ENCODE data around the gene RPS10.
"Not testable (repeated sequence)": the region's sequence is repeated elsewhere in the genome, so short reads cannot be mapped to it uniquely, and the experiment has no call there.

RPS10 gene

DNA sequence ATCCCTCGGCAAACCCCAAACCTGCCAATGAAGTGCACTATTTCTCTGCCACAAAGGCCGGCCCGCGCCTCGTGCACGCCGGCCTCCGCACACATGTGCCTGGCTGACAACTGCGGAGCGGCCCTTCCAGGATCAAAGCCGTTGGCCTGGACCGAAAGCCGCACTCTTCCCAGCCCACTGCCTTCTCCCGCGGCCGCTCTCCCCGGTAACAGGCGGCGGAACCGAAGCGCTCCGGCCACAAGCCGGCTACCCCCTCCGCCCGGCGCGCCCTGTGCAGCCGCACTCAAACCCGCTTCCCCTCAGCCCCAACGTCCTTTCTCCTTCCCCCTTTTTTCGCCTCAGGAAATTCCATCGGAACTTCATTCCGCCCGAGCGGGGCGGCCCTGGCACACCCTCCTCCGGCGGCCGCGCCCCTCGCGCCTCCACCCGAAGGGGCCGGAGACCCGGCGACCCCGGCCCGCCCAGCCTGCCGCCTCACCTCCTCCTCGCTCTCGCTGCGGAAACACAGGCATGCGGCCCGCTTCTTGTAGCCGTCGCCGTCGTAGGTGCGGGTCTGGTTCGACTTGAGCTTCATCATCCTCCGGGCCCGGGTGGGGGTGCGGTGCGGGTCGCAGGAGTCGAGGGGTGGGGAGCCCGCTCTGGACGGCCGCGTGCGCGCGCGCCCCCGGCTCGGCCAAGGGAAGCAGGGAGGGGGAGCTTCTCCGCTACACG is 33.9 kb downstream of the RPS10 start:
- DNase-seq, result no peak

DNA sequence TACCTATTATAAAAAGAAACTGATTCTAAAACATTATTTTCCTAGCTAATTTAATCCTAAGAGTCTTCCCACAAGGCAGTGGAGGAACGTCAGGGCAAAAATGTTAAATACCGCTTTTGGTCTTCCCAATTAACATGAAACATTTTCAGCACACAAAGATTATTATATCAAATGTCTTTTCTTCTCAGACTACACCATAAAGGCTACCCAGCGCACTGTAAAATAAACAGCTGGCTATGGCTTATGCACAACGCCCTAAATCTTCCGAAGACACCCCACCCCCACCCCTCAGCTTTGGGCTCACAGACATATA is 34.4 kb downstream of the RPS10 start:
- DNase-seq, result no peak

DNA sequence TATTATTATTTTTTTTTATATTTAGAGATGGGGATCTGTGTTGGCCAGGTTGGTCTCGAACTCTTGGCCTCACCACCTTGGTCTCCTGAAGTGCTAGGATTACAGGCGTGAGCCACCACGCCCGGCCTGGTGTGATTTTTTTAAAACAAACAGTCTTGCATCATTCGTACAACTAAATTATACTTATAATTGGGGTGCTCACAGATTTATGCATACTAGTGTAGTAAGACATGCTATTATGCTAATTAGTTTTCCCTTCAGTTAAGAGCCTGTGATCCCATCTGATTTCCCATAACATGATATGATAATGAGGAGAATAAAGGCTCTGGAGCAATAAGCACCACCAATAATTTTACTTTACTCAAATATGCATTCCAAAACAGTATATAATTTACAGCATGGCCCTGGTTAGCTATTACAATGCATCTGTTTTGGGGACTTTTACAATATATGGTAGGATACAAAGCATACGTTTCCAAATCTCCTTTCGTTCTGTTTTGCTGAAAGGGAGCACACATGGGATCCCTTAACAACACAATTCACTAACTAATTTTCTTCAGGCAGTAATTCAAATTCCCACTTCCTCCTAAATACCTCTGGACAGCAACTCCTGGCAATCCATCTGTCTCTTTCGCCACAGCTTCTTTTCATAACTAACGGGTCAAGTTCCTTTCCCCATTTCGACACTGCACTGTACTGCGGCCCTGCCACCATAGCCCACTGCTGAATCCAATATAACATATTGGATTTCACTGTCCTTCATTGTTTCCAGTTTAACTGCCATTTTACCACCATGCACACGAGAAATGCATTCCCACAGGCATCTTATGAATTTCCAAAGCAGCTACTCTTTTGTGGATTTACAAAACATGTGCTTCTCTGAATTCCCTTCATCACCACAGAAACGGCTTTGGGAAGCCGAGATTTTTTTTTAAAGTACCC is 35.1 kb downstream of the RPS10 start:
- no peak for DNase-seq

DNA sequence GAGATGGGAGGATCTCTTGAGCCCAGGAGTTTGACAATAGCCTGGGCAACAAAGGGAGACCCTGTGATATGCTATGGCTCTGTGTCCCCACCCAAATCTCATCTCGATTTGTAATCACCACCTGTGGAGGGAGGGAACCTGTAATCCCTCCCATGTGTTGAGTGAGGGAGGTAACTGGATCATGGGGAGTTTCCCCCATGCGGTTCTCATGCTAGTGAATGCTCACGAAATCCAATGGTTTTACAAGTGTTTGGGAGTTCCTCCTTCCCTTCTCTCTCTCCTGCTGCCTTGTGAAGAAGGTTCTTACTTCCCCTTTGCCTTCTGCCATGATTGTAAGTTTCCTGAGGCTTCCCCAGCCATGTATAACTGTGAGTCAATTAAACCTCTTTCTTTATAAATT is 36.8 kb downstream of the RPS10 start:
- no peak for DNase-seq

DNA sequence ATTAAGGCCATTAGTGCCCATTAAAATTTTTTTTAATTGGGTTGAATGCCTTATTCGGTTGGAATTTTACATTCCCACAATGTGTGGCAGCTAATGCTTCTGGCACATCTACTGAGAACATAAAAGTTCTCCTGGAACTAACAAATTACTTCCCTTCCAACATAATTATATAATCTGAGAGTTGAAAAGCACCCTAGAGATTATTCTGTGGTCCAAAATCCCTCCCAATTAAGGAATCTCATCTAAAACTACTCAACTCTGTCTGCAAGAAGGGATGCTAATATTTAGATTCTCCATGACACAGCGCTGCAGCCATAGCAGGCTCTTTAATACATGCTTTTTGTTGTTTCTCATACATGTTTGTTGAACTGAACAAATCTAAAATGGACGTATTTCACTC is 37.4 kb downstream of the RPS10 start:
- no peak for DNase-seq

DNA sequence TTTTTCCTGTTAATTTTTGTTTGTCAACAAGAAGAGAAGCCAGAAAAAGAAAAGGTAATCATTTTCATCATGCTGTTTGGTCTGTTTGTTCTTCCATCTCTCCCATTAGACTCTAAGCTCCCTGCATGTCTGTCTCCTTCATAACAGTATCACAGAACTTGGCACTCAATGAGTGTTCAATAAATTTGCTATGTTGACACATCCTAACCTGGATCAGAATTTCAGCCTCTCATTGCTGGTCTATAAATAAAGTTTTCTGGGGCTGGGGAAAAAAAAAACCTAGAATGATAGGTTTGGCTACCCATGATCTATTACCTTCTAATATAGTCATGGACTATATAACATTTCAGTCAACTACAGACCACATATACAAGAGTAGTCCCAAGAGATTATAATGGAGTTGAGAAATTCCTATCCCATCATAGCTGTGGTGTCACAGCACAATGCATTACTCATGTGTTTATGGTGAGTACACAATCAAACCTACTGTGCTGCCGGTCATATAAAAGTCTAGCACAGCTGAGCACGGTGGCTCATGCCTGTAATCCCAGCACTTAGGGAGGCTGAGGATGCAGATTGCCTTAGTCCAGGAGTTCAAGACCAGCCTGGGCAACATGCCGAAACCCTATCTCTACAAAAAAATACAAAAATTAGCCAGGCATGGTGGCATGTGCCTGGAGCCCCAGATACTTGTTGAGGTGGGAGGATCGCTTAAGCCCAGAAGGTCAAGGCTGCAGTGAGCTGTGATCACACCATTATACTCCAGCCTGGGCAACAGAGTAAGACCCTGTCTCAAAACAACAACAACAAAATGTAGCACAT is 39.3 kb downstream of the RPS10 start:
- no peak for DNase-seq

DNA sequence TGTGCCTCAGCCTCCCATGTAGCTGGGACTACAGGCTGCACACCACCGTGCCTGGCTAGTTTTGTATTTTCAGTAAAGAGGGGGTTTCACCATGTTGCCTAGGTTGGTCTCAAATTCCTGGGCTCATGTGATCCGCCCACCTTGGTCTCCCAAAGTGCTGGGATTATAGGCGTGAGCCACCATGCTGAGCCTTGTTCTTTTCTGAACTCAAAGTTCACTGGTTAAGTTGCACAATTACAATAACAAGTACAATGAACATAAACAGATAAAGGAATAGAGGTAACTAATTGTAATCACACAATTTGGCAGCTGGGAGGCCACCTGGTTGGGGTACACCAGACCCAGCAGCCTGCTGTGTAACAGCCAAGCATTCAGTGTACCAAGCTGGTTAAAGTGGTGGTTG is 40.1 kb downstream of the RPS10 start:
- no peak for DNase-seq

DNA sequence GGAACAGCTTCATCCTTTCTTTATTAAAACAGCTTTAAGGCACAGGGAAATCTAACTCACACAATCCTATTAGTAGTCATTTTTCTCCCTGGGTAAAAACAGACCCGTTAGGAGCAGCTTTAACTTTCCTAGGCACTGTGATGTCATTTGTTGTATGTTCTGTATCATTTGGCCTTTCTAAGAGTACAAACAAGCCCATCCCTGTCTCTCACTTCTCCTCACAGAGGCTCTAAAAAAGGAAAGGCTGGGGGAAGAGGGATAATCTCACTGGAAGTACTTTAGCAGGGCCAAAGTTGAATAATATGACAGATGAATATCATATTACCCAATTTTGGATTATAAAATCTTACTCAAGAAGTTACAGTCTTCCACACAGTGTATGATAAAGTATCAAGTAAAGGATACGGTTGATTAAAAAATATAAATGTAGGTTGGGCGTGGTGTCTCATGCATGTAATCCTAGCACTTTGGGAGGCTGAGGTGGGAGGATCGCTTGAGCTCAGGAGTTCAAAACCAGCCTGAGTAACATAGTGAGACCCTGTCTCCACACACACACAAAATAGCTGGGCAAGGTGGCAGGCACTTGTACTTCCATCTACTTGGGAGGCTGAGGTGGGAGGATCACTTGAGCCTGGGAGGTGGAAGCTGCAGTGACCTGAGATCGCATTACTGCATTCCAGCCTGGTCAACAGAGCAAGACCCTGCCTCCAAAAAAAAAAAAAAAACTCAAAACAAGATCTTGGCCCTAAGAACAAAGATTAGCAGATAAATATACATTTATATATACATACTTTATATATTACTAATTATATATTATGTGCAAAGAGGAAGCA is 41.3 kb downstream of the RPS10 start:
- DNase-seq, result no peak

DNA sequence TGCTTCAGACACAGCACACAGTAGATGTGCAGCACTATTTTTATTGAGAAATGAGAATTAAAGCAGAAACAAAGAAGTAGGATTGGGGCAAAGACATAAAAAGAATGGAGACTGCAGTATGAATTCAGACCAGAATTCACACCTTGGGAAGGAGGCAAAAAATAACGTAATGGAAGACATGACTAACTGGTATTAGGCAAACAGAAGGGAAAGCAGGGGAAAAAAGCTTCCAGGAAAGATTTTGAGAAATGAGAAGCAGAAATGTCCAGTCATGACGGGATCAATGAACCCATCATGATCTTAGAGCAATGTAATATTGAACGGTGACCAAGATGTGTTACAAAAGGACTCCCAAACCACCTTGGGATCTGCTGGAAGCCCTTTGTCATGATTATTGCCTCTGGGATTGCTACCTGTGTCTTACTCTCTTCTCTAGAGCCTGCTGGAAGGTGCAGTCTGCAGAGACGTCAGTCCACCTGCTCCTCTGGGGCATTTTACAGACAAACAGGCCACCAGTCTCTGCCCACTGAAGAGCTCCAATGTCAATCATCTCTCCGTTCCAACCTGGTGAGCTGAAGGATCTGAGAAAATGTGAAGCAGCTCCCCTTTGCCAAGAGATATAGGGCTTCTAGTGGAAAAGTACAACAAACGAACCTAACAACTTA is 42.1 kb downstream of the RPS10 start:
- no peak for DNase-seq

DNA sequence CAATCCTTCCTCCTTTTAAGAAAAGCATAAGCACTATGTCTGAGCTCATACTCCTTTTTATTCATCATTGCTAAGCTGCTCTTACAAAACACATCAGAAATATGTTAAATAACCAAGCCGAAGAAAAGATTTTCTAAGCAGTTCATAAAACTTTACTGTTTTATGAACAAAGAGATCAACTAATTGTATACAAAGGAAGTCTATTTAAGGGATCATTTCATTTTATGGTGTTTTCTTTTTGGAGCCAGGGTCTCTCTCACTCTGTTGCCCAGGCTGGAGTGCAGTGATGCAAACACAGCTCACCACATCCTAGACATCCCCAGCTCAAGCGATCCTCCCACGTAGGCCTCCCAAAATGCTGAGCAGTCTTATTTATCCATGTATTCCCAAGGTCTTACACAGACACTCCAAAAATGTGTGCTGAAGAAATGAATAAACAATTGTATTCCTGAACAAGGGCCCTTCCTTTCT is 42.7 kb downstream of the RPS10 start:
- DNase-seq, result no peak

DNA sequence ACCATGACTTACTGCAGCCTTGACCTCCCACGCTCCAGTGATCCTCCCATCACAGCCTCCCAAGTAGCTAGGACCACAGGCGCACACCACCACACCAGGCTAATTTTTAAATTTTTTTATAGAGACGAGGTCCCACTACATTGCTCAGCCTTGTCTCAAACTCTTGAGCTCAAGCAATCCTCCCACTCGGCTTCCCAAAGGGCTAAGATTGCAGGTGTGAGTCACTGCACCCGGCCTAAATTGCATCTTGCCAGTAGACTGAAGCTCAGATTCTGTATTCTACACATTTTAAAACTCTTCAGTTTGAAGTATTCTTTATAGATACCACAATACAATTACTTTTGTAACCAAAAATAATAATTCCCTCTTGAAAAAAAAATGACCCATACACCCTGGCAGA is 44.8 kb downstream of the RPS10 start:
- DNase-seq, result no peak

DNA sequence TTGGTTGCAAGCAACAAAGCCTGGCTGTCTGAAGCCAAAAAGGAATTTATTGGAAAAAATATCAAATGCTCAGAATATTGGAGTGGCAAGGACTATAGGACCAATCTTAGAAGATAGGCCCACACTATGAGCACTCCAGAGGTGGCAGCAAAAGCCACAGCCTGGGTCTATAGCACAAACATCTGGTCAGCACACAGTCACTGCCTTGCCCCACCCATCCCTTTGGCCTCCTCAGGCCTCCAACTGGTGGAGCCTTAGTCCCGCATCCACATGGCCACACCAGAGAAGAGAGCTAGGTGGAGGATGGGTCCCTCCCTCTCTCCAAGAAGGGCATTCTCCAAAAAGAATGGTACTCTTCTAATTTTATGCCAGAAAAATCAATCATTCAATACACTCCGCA is 47.4 kb downstream of the RPS10 start:
- DNase-seq, result no peak

DNA sequence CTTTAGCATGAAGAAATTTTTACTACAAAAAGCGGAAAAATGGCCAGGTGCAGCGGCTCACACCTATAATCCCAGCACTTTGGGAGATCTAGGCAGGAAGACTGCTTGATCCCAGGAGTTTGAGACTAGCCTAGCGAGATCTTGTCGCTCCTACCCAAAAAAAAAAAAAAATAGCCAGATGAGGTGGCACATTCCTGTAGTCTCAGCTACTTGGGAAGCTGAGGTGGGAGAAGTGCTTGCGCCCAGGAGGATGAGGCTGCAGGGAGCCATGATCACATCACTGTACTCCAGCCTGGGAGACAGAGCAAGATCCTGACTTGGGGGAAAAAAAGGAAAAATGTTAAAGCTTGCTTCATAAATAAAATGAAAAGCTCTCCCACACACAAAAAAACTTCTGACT is 47.9 kb downstream of the RPS10 start:
- no peak for DNase-seq

DNA sequence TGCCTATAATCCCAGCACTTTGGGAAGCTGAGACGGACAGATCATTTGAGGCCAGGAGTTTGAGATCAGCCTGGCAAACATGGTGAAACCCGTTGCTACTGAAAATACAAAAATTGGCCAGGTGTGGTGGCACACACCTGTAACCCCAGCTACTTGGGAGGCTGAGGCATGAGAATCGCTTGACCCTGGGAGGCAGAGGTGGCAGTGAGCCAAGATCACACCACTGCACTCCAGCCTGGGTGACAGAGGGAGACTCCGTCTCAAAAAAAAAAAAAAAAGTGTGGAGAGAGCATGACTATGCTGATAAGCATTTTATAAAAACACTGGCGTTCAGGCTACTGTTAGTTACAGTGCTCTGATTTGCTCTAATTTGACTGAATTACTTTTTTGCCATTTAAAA is 48.3 kb downstream of the RPS10 start:
- not testable (repeated sequence) for DNase-seq

DNA sequence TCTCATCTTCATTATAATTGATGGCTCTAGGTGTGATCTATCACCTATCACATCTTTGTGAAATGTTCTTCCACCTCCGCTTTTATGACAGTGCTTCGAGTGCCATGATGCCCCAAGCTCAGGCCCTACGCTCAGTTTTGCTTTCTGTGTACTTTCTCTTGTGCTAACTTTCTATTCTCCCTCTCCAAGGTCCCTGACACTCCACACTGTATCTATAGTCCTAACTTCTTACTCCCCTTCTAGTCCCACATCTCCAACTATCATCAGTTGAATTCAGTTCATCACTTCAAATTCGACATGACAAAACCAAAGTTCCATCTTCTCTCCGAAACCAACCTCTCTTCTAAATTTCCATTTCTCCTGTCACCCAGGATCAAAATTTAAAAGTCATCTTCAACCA is 50.0 kb downstream of the RPS10 start:
- DNase-seq, result no peak

DNA sequence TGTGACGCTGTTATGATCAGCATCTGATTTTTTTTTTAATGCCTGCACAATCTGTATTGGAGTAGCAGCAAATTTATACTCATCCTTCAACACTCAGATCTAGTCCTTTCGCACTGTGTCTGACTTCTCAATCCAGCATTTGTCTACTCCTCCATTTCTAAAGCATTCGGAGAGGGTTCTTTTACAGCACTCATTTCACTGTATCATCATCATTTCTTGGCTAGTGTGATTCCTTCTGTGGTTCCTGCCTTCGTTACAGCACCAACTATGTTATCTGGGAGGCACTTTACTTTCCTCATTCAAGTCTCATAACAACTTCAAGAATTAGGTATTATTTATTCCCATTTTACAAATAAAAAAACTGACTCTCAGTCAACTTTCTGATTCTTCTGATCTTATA is 51.4 kb downstream of the RPS10 start:
- no peak for DNase-seq

DNA sequence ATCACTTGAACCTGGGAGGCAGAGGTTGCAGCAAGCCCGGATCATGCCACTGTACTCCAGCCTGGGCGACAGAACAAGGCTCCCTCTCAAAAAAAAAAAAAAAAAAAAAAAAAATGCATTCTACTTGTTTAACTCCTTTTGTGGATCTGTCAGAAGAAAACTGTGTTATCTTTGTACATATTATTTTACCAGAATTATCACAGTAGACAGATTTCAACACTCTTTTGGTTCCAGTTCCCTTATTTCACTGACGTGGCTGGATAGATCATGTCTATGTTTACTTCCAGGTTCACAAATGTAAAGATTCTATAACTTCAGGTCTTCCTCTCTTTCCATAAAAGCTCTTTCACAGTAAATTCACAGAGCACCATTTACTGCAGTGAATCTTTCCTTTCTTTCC is 51.8 kb downstream of the RPS10 start:
- DNase-seq, result no peak

DNA sequence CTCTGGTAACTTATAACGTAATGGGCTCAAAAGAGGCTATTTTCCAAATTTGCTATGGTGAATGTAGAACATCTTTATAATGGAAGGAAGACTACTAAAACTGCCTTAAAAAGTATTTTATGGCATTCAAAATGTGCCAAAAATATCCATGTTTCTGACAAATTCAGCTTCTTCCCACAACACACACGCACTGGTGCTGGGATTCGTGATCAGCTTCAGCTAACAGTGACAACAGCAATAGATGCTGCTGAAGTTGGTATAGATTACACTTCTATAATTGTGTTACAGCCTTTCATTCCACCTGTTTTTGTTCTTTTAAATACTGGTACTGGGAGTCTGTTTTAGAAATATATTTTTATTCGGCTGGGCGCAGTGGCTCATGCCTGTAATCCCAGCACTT is 52.4 kb downstream of the RPS10 start:
- no peak for DNase-seq

DNA sequence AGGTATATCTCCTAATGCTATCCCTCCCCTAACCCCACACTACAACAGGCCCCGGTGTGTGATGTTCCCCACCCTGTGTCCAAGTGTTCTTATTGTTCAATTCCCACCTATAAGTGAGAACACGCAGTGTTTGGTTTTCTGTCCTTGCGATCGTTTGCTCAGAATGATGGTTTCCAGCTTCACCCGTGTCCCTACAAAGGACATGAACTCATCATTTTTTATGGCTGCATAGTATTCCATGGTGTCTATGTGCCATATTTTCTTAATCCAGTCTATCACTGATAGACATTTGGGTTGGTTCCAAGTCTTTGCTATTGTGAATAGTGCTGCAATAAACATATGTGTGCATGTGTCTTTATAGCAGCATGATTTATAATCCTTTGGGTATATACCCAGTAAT is 54.0 kb downstream of the RPS10 start:
- not testable (repeated sequence) for DNase-seq

DNA sequence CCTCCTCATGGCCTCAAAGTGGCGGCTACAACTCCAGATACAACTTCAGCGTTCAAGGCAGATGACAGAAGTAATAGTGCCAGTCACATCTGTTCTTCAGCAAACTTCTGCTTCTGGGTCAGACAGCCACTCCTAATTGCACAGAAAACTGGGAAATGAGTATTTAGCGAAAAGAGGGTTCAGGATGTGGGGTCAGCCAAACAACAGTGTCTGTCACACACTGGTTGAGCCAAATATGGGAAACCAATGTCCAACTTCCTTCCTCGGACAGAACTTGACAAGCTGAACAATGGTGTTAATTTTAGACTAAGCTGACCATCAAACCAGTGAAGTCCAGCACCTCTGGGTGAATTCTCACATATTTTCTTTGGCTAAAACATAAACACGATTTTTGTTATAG is 55.5 kb downstream of the RPS10 start:
- DNase-seq, result no peak

DNA sequence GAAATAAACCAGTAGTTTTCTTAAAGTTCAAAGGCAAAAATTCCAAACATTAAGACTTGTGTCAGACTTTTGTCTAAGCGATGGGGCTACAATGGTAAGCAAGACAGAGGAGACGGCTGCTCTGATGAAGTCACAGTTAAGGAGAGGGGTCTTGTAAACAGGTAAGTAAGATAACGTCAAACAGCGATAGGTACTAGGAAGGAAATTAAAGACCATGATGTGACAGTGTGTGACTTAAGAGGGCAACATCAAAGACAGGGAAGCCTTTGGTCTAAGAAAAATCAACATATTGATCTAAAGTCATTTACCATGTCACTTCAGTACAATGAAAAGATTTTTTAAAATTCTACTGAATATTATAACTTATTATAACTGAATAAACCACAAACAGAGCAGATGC is 56.5 kb downstream of the RPS10 start:
- no peak for DNase-seq

Measured in GOT3 (cell line).